SU-DHL-6 (cell line): Measurements from ENCODE around the gene ARID3C.

Experiments used
- EZH2phosphoT487 ChIP-seq: fragments of 200-600 bp; sonication (generic), shearing (Covaris generic); conservative IDR thresholded peaks from 2 replicates; pipeline ENCODE4 v1.6.1; 2018; ENCODE audit warnings: mild to moderate bottlenecking, antibody characterized with exemption, low read length, moderate library complexity, mixed read lengths
- TF ChIP-seq, protein P1 (sequence below): fragments of 200-600 bp; sonication (generic); IDR thresholded peaks from one replicate; pipeline ENCODE4 v1.5.1; 2017; ENCODE audit warnings: antibody characterized with exemption, mild to moderate bottlenecking, low read length, moderate library complexity; ENCODE audit not compliant: insufficient read depth, poor library complexity, severe bottlenecking

DNA sequence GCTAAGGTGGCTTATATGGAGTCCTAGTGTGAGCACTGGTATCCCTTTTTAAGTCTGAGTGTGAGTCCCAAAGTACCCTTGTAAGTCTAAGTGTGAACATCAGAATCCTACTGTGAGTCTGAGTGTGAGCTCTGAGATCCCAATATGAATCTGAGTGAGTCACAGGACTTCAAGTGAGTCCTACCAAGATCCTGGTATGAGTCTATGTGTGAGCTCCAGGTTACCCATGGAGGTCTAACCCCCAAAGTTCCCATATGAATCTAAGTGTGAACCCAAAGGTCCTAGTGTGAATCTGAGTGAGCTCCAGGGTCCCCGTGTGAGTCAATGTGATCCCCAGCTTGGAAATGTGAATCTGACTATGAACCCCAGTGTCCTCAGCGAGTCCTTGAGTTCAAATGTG is 41.6 kb downstream of the ARID3C start:
- TF ChIP-seq, protein P1, sequence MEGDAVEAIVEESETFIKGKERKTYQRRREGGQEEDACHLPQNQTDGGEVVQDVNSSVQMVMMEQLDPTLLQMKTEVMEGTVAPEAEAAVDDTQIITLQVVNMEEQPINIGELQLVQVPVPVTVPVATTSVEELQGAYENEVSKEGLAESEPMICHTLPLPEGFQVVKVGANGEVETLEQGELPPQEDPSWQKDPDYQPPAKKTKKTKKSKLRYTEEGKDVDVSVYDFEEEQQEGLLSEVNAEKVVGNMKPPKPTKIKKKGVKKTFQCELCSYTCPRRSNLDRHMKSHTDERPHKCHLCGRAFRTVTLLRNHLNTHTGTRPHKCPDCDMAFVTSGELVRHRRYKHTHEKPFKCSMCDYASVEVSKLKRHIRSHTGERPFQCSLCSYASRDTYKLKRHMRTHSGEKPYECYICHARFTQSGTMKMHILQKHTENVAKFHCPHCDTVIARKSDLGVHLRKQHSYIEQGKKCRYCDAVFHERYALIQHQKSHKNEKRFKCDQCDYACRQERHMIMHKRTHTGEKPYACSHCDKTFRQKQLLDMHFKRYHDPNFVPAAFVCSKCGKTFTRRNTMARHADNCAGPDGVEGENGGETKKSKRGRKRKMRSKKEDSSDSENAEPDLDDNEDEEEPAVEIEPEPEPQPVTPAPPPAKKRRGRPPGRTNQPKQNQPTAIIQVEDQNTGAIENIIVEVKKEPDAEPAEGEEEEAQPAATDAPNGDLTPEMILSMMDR = no peak
- TF ChIP-seq EZH2phosphoT487 = no peak
